ENCODE results near the gene SCGB1D2. TPM values are rescaled to one million over a fixed set of nuclear protein-coding genes. Genes with fewer than 3 reads are reported as not detected.

Gene SCGB1D2
- total RNA-seq: not detected in 2 replicates

GRCh38 chr11:62242021-62242420 lies at the start of gene SCGB1D2:
SCGB1D2 (plus strand) TSS chr11:62242239; CDS start chr11:62242308, 69 bp downstream.

GRCh38 chr11:62269654-62270278 lies 27.7 kb downstream of the SCGB1D2 start, which contains the start of gene SCGB2A2:
SCGB2A2 (plus strand) TSS chr11:62270158; CDS start chr11:62270217, 59 bp downstream.

Other genes with a start within 250 kb of the SCGB1D2 start
- 7.9 and 87.9 TPM in 2 replicates for gene INCENP, start 118.2 kb upstream of the SCGB1D2 start, total RNA-seq
- not detected in 2 replicates for gene SCGB1D1, start 52.0 kb upstream of the SCGB1D2 start, total RNA-seq
- not detected in 2 replicates for gene SCGB2A1, start 33.6 kb upstream of the SCGB1D2 start, total RNA-seq
- gene SCGB2A2, start 27.9 kb downstream of the SCGB1D2 start, total RNA-seq: not detected in 2 replicates
- gene SCGB1D4, start 56.8 kb downstream of the SCGB1D2 start, total RNA-seq: not detected in 2 replicates
- gene ASRGL1, start 95.2 kb downstream of the SCGB1D2 start, total RNA-seq: under 0.01 and 0.88 TPM in 2 replicates
- gene SCGB1A1, start 176.8 kb downstream of the SCGB1D2 start, total RNA-seq: not detected in 2 replicates